Sigmoid colon (tissue), 7 donors: ENCODE data around the gene TSEN15. TPM values are rescaled to one million over a fixed set of nuclear protein-coding genes. Genes with fewer than 3 reads are reported as not detected.
A peak's percentile ranks its signal among the peaks of the same experiment; 100 is the strongest.

Source experiments
- DNase-seq: peaks from one replicate; pipeline ENCODE4 v3.0.0-alpha.2; 2019
- H3K27ac ChIP-seq, 4 donors: fragments of 200-600 bp; sonication (generic); one replicate each; pipeline ENCODE4 v1.5.1; 2016 to 2019; ENCODE audit warnings: mild to moderate bottlenecking in 1 of 4
- H3K27me3 ChIP-seq, 3 donors: fragments of 200-600 bp; sonication (generic); one replicate each; pipeline ENCODE4 v1.5.1; 2019; ENCODE audit warnings: mild to moderate bottlenecking in 1 of 3
- H3K36me3 ChIP-seq, 4 donors: fragments of 200-600 bp; sonication (generic); one replicate each; pipeline ENCODE4 v1.5.1; 2016 to 2019
- H3K4me1 ChIP-seq, 4 donors: fragments of 200-600 bp; sonication (generic); one replicate each; pipeline ENCODE4 v1.5.1; 2017 to 2019
- H3K4me3 ChIP-seq, 4 donors: fragments of 200-600 bp; sonication (generic); one replicate each; pipeline ENCODE4 v1.5.1; 2017 to 2019; ENCODE audit warnings: mild to moderate bottlenecking in 2 of 4, moderate library complexity in 1 of 4
- H3K9me3 ChIP-seq, 4 donors: fragments of 200-600 bp in 3 of 4; sonication (generic) in 3 of 4; one replicate each; pipeline versions ENCODE4 v1.5.1 to v1.6.1; 2013 to 2019
- EP300 ChIP-seq, 4 donors: sonication (generic); formaldehyde crosslinking; IDR thresholded peaks; one replicate each; pipeline ENCODE4 v1.6.1; 2017; ENCODE audit warnings: antibody characterized with exemption in 4 of 4
- POLR2A ChIP-seq, 2 donors: fragments of 450-650 bp; IDR thresholded peaks; one replicate each; pipeline ENCODE4 v1.6.1; 2016; ENCODE audit warnings: antibody characterized with exemption in 2 of 2, mild to moderate bottlenecking in 2 of 2, moderate library complexity in 2 of 2
- POLR2AphosphoS5 ChIP-seq, 4 donors: sonication (generic); formaldehyde crosslinking; IDR thresholded peaks; one replicate each; pipeline ENCODE4 v1.6.1; 2017; ENCODE audit warnings: antibody characterized with exemption in 4 of 4
- whole genome bisulfite sequencing, 2 donors: extraction: QIAGEN DNeasy Blood & Tissue Kit; methylation state at CpG; one replicate each; pipeline ENCODE4 v1.1.7; 2013; 5-methylcytosine and 5-hydroxymethylcytosine counted together
- intact Hi-C: fragments of 100-400 bp; cut with DNase I; formaldehyde crosslinking; loops from one replicate; pipeline ENCODE4 v1.15.1; 2023
- polyA plus RNA-seq, 3 donors: library from polyadenylated mRNA; stranded (reverse); fragments of 200-250 nt; gene quantifications; one replicate each; pipeline ENCODE4 v1.2.3, GENCODE V29; 2013
- total RNA-seq, 4 donors: library from RNA; depleted of rRNA; stranded (reverse); fragments of >200 nt; gene quantifications; one replicate each; pipeline ENCODE4 v1.1.0, GENCODE V29; 2016
- TF ChIP-seq, protein P1 (sequence below), 4 experiments: fragments of 450-650 bp in 3 of 4; fragments of 200-600 bp in 1 of 4; IDR thresholded peaks; one replicate each; pipeline ENCODE4 v1.5.1; 2016 to 2019; ENCODE audit warnings: antibody characterized with exemption in 4 of 4, mild to moderate bottlenecking in 3 of 4, moderate library complexity in 2 of 4
- donor health status: healthy with polysubstance abuse.
- donor health status: Bipolar disorder and iron deficiency.
- donor health status: healthy.

Gene TSEN15
- total and polyA plus RNA-seq, 7 donors, result 8.4 to 56.4 (median 29.4) TPM

DNA sequence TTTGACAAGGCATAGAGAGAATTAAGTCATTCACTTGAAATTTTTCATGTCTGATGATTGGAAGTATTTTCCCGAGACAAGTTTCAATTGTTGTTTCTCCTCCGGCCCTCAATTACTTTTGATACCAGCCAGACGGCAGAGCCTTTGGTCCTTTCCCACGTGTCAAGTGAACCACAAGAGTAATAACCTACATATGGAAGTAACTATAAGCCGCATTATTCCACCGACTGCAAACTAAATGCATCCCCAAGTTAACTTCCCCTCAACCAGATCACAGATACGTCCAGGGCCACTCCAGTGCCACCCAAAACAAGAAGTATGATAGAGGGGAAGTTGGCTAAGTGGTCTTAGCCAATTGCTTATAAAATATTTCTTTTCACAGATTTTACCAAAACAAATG lies 34.2 kb upstream of the TSEN15 start:
- DNase-seq, result no peak
- Histone ChIP-seq H3K9me3 (no peaks in the 10 kb centered on the region), H3K27ac (no peak overlapping the region), H3K4me3 (no peak overlapping the region), H3K4me1 (peaks cover 0 to 41% (median 32%) of the 10 kb centered on the region in 4 donors), H3K27me3 (no peaks in the 10 kb centered on the region), H3K36me3 (no peaks in the 10 kb centered on the region)
- intact Hi-C loops, result no loop called here
- 73 to 86% methylated on average over 7 of the region's 7 CpGs for WGBS, 2 donors
- TF ChIP-seq, protein P1, sequence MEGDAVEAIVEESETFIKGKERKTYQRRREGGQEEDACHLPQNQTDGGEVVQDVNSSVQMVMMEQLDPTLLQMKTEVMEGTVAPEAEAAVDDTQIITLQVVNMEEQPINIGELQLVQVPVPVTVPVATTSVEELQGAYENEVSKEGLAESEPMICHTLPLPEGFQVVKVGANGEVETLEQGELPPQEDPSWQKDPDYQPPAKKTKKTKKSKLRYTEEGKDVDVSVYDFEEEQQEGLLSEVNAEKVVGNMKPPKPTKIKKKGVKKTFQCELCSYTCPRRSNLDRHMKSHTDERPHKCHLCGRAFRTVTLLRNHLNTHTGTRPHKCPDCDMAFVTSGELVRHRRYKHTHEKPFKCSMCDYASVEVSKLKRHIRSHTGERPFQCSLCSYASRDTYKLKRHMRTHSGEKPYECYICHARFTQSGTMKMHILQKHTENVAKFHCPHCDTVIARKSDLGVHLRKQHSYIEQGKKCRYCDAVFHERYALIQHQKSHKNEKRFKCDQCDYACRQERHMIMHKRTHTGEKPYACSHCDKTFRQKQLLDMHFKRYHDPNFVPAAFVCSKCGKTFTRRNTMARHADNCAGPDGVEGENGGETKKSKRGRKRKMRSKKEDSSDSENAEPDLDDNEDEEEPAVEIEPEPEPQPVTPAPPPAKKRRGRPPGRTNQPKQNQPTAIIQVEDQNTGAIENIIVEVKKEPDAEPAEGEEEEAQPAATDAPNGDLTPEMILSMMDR (IDR thresholded peaks at IDR 0.05), result no peak
- no peak for TF ChIP-seq POLR2A (IDR thresholded peaks at IDR 0.05)
- TF ChIP-seq POLR2AphosphoS5 (IDR thresholded peaks at IDR 0.05), result no peak
- no peak for TF ChIP-seq EP300 (IDR thresholded peaks at IDR 0.05)

DNA sequence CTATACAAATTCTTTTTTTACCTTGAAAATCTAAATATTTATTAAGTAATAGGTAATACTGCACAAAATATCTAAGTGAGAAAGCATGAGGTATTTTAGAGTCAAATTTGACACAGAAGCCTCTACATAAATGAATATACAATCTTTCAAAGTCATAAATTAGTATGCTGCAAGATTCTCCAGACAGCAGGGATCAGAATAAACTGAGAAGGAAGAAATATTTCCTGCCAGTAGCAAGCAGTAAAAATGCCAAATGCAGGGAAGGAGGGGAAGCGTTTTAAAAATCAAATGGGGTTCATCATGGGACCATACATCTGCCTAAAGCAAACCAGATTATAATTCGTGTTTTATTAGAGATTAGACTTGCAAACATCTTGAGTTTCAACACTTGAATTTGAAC lies 32.9 kb upstream of the TSEN15 start:
- DNase-seq, result no peak
- H3K4me3 ChIP-seq, result no peak overlapping the region
- no peak for TF ChIP-seq EP300 (IDR thresholded peaks at IDR 0.05)
- no peak for TF ChIP-seq POLR2AphosphoS5 (IDR thresholded peaks at IDR 0.05)
- TF ChIP-seq, protein P1 (IDR thresholded peaks at IDR 0.05), result no peak
- no peak for TF ChIP-seq POLR2A (IDR thresholded peaks at IDR 0.05)
- WGBS, 2 donors, result 56 to 73% methylated on average over 2 of the region's 2 CpGs
- H3K27me3 ChIP-seq, result no peaks in the 10 kb centered on the region
- peaks cover 0 to 54% (median 45%) of the 10 kb centered on the region in 4 donors for H3K4me1 ChIP-seq
- intact Hi-C loops, result no loop called here
- H3K36me3 ChIP-seq, result no peaks in the 10 kb centered on the region
- peak overlapping the region; percentile 20 to 43 (median 32) for H3K27ac ChIP-seq
- H3K9me3 ChIP-seq, result no peaks in the 10 kb centered on the region

DNA sequence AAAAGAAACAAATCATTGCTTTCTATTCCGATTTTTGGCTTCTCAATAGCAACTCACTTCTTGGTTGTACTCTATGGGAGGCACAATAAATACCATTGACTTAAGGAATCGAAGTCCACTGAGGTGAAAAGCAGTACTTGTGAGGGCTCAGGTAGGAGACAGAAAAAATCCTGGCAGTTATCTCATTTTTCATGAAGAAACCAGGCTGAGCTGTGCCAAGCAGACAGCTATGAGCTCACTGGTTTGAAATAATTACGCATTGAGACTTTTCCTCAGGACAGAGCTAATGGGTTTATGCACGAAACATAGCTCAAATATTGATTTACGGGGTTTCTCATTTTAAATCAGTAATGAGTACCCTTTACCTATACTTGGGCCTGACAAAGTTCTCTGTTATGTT lies 32.5 kb upstream of the TSEN15 start:
- WGBS, 2 donors, result 87% methylated on average over 5 of the region's 5 CpGs
- TF ChIP-seq POLR2AphosphoS5 (IDR thresholded peaks at IDR 0.05), result no peak
- TF ChIP-seq EP300 (IDR thresholded peaks at IDR 0.05), result no peak
- no peak for TF ChIP-seq POLR2A (IDR thresholded peaks at IDR 0.05)
- TF ChIP-seq, protein P1 (IDR thresholded peaks at IDR 0.05), result no peak
- Histone ChIP-seq H3K36me3 (no peaks in the 10 kb centered on the region), H3K4me1 (peaks cover 0 to 58% (median 50%) of the 10 kb centered on the region in 4 donors), H3K27ac (peak overlapping the region; percentile 20 to 43 (median 32)), H3K4me3 (no peak overlapping the region), H3K27me3 (no peaks in the 10 kb centered on the region), H3K9me3 (no peaks in the 10 kb centered on the region)
- DNase-seq, result no peak
- intact Hi-C loops, result no loop called here

DNA sequence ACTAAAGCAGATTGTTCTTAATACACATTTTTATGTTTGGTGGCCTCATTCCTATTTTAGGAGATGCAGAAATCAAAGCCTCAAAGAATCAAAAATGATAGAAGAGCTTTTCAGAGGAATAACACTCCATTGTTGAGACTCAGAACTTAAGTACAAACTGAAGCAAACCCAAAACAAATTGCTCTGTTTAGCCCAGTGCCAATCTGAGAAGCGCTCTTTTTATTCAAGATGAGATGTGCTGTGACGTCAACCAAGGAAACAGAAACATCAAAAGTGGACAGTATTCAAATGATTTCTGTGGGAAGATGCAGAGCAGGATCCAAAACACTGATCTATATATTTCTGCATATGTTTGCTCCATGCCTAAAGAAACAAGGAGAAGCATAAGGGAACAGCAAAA lies 32.0 kb upstream of the TSEN15 start:
- 94% methylated on average over 2 of the region's 2 CpGs for WGBS, 2 donors
- no peaks in the 10 kb centered on the region for H3K9me3 ChIP-seq
- H3K4me1 ChIP-seq, result peaks cover 0 to 63% (median 54%) of the 10 kb centered on the region in 4 donors
- no peak for DNase-seq
- intact Hi-C loops, result no loop called here
- peak overlapping the region in 3 of 4 donors; percentile 20 to 38 (median 26) for H3K27ac ChIP-seq
- H3K27me3 ChIP-seq, result no peaks in the 10 kb centered on the region
- TF ChIP-seq EP300 (IDR thresholded peaks at IDR 0.05), result no peak
- TF ChIP-seq POLR2A (IDR thresholded peaks at IDR 0.05), result no peak
- TF ChIP-seq, protein P1 (IDR thresholded peaks at IDR 0.05), result no peak
- TF ChIP-seq POLR2AphosphoS5 (IDR thresholded peaks at IDR 0.05), result no peak
- H3K4me3 ChIP-seq, result no peak overlapping the region
- H3K36me3 ChIP-seq, result no peaks in the 10 kb centered on the region

DNA sequence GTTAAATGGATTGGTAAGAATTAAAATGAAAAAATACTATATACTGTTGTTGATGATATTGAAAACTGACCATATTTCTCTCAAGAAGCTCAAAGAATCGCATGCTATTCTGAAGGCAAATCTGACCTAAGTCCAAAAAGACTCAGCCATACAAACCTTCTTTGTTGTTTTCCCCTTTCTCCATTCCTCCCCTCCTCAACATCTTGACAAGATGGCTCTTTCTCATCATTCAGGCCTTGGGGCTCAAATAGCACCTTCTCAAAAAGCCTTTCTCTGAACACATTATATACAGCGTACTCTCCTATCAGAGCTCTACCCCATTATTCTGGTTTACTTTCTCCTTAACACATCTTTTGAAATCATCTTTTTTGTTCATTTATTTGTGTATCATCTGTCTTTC lies 31.2 kb upstream of the TSEN15 start:
- TF ChIP-seq POLR2A (IDR thresholded peaks at IDR 0.05) (no peak), EP300 (IDR thresholded peaks at IDR 0.05) (no peak), POLR2AphosphoS5 (IDR thresholded peaks at IDR 0.05) (no peak)
- TF ChIP-seq, protein P1 (IDR thresholded peaks at IDR 0.05), result no peak
- Histone ChIP-seq H3K27ac (peak overlapping the region in 3 of 4 donors; percentile 74 to 79 (median 74)), H3K27me3 (no peaks in the 10 kb centered on the region), H3K4me1 (peaks cover 0 to 71% (median 62%) of the 10 kb centered on the region in 4 donors), H3K4me3 (no peak overlapping the region), H3K36me3 (no peaks in the 10 kb centered on the region), H3K9me3 (no peaks in the 10 kb centered on the region)
- no peak for DNase-seq
- 92 to 98% methylated on average over 2 of the region's 2 CpGs for WGBS, 2 donors
- intact Hi-C loops, result no loop called here
